GM18909 (cell line): ENCODE results near the gene ZFAND3.

ENCODE experiments used
- ATAC-seq: cut with Tn5 transposase; IDR thresholded peaks from one replicate; pipeline ENCODE4 v1.9.1; 2021; ENCODE audit warnings: mild to moderate bottlenecking; ENCODE audit not compliant: unreplicated experiment, poor library complexity

Gene ZFAND3

GRCh38 chr6:37826188-37826587 is 6.7 kb downstream of the ZFAND3 start:
- ATAC-seq: no peak

- ATAC-seq: no peak
These were observed 7.5 kb downstream of the ZFAND3 start for GRCh38 chr6:37826993-37827392.

GRCh38 chr6:37827603-37828265 is 8.2 kb downstream of the ZFAND3 start:
- ATAC-seq: no peak

GRCh38 chr6:37830225-37830624 is 10.7 kb downstream of the ZFAND3 start:
- no peak for ATAC-seq

GRCh38 chr6:37831457-37831856 is 11.9 kb downstream of the ZFAND3 start:
- ATAC-seq: no peak

GRCh38 chr6:37835923-37836322 is 16.4 kb downstream of the ZFAND3 start:
- no peak for ATAC-seq

- ATAC-seq: no peak
These were observed 18.8 kb downstream of the ZFAND3 start for GRCh38 chr6:37838219-37838921.

GRCh38 chr6:37840143-37840939 is 20.8 kb downstream of the ZFAND3 start:
- ATAC-seq: no peak

GRCh38 chr6:37840940-37841300 is 21.4 kb downstream of the ZFAND3 start:
- peak; percentile 54 for ATAC-seq

GRCh38 chr6:37845026-37845911 is 25.7 kb downstream of the ZFAND3 start:
- ATAC-seq: no peak

- no peak for ATAC-seq
These were observed 26.4 kb downstream of the ZFAND3 start for GRCh38 chr6:37845930-37846329.

- ATAC-seq: no peak
These were observed 28.2 kb downstream of the ZFAND3 start for GRCh38 chr6:37847704-37848103.

- ATAC-seq: no peak
These were observed 28.8 kb downstream of the ZFAND3 start for GRCh38 chr6:37848371-37848770.

- ATAC-seq: no peak
These were observed 30.7 kb downstream of the ZFAND3 start for GRCh38 chr6:37850260-37850659.

GRCh38 chr6:37850728-37851285 is 31.3 kb downstream of the ZFAND3 start:
- ATAC-seq: no peak

- no peak for ATAC-seq
These were observed 32.5 kb downstream of the ZFAND3 start for GRCh38 chr6:37851997-37852524.

GRCh38 chr6:37856285-37856684 is 36.8 kb downstream of the ZFAND3 start:
- ATAC-seq: no peak

GRCh38 chr6:37858363-37858762 is 38.8 kb downstream of the ZFAND3 start:
- ATAC-seq: no peak

- no peak for ATAC-seq
These were observed 40.8 kb downstream of the ZFAND3 start for GRCh38 chr6:37860226-37860839.
